HG03521 (cell line): Measurements from ENCODE around the gene CHTF8.
"Not testable (repeated sequence)": the region's sequence is repeated elsewhere in the genome, so short reads cannot be mapped to it uniquely, and the experiment has no call there.

Experiments
- ATAC-seq: cut with Tn5 transposase; IDR thresholded peaks from one replicate; pipeline ENCODE4 v1.9.1; 2021; ENCODE audit warnings: mild to moderate bottlenecking, moderate library complexity; ENCODE audit not compliant: unreplicated experiment

CHTF8 gene

GRCh38 chr16:69139464-69139863 is 7.1 kb upstream of the CHTF8 start:
- not testable (repeated sequence) for ATAC-seq

- no peak for ATAC-seq
Measured at GRCh38 chr16:69138608-69139007, 6.2 kb upstream of the CHTF8 start.

- ATAC-seq: no peak
Measured at GRCh38 chr16:69133373-69133954, 1.1 kb upstream of the CHTF8 start.

- ATAC-seq: no peak
Measured at GRCh38 chr16:69131839-69132423, 457 bp downstream of the CHTF8 start.

- no peak for ATAC-seq
Measured at GRCh38 chr16:69131167-69131838, 1.1 kb downstream of the CHTF8 start.

GRCh38 chr16:69130461-69130860 is 1.9 kb downstream of the CHTF8 start:
- no peak for ATAC-seq

- ATAC-seq: no peak
Measured at GRCh38 chr16:69127966-69128510, 4.3 kb downstream of the CHTF8 start.

- not testable (repeated sequence) for ATAC-seq
Measured at GRCh38 chr16:69126801-69127200, 5.6 kb downstream of the CHTF8 start.

- no peak for ATAC-seq
Measured at GRCh38 chr16:69126221-69126620, 6.2 kb downstream of the CHTF8 start.

GRCh38 chr16:69124961-69125360 is 7.4 kb downstream of the CHTF8 start:
- not testable (repeated sequence) for ATAC-seq

- ATAC-seq: not testable (repeated sequence)
Measured at GRCh38 chr16:69124406-69124805, 8.0 kb downstream of the CHTF8 start.

- ATAC-seq: no peak
Measured at GRCh38 chr16:69123910-69124309, 8.5 kb downstream of the CHTF8 start.

- no peak for ATAC-seq
Measured at GRCh38 chr16:69120096-69120664, 12.2 kb downstream of the CHTF8 start.

- ATAC-seq: no peak
Measured at GRCh38 chr16:69119536-69119935, 12.9 kb downstream of the CHTF8 start.

- no peak for ATAC-seq
Measured at GRCh38 chr16:69118994-69119393, 13.4 kb downstream of the CHTF8 start.

- no peak for ATAC-seq
Measured at GRCh38 chr16:69118468-69118867, 13.9 kb downstream of the CHTF8 start.

GRCh38 chr16:69116906-69117305 is 15.5 kb downstream of the CHTF8 start:
- ATAC-seq: no peak

- no peak for ATAC-seq
Measured at GRCh38 chr16:69116256-69116875, 16.0 kb downstream of the CHTF8 start.

- ATAC-seq: no peak
Measured at GRCh38 chr16:69115837-69116236, 16.6 kb downstream of the CHTF8 start.

GRCh38 chr16:69115361-69115760 is 17.0 kb downstream of the CHTF8 start:
- no peak for ATAC-seq

- no peak for ATAC-seq
Measured at GRCh38 chr16:69114976-69115355, 17.4 kb downstream of the CHTF8 start.
